H1 (cell line): ENCODE results near the gene PDIA5. TPM values are rescaled to one million over a fixed set of nuclear protein-coding genes. Genes with fewer than 3 reads are reported as not detected.

ENCODE experiments used
- CTCF ChIA-PET: fragments of 300-600 bp; sonication (Branson Sonifier 250); formaldehyde crosslinking; loops from one replicate; lab custom pipeline; 2021; ENCODE audit not compliant: partially characterized antibody; lab: Charles Lee
- POLR2A ChIA-PET: fragments of 300-600 bp; sonication (Branson Sonifier 250); formaldehyde crosslinking; loops from one replicate; lab custom pipeline; 2021; ENCODE audit warnings: inconsistent platforms; ENCODE audit not compliant: partially characterized antibody; lab: Charles Lee
- DNase-seq, 2 experiments: peaks; one replicate each; pipeline versions ENCODE4 v3.0.0 to v3.0.0-alpha.2; 2010 to 2022; ENCODE audit warnings: low spot score in 2 of 2, low read depth in 1 of 2, mixed read lengths in 1 of 2
- FAIRE-seq: peaks from 2 replicates; lab custom pipeline; 2011; peaks lifted over from hg19 to GRCh38; lab: Jason Lieb, UNC
- H2AFZ ChIP-seq: 2 replicates; pipeline ENCODE4 v1.8.1; 2012; ENCODE audit warnings: low read length, inconsistent platforms
- H2AK5ac ChIP-seq: 2 replicates; pipeline ENCODE4 v1.6.1; 2013; ENCODE audit warnings: low read depth, low read length
- H2BK120ac ChIP-seq: replicated peaks from 2 replicates; pipeline ENCODE3; 2013; ENCODE audit warnings: low read depth, low read length, inconsistent platforms
- H2BK12ac ChIP-seq: 2 replicates; pipeline ENCODE4 v1.6.1; 2013; ENCODE audit warnings: low read depth, low read length
- H2BK15ac ChIP-seq: 2 replicates; pipeline ENCODE4 v1.6.1; 2013; ENCODE audit warnings: low read length
- H2BK20ac ChIP-seq: 2 replicates; pipeline ENCODE4 v1.6.1; 2013; ENCODE audit warnings: low read length
- H2BK5ac ChIP-seq: 2 replicates; pipeline ENCODE4 v1.6.1; 2013; ENCODE audit warnings: low read depth, low read length
- H3K14ac ChIP-seq: 2 replicates; pipeline ENCODE4 v1.6.1; 2013; ENCODE audit warnings: inconsistent platforms; ENCODE audit not compliant: insufficient read length
- H3K18ac ChIP-seq: 2 replicates; pipeline ENCODE4 v1.6.1; 2013; ENCODE audit warnings: low read length; ENCODE audit errors: extremely low read depth
- H3K23ac ChIP-seq: 2 replicates; pipeline ENCODE4 v1.6.1; 2013; ENCODE audit warnings: inconsistent platforms; ENCODE audit not compliant: insufficient read length
- H3K23me2 ChIP-seq: 2 replicates; pipeline ENCODE4 v1.6.1; 2013; ENCODE audit warnings: low read depth, low read length
- H3K27ac ChIP-seq: 2 replicates; pipeline ENCODE4 v1.6.1; 2011; ENCODE audit warnings: low read depth, low read length, inconsistent platforms
- H3K27me3 ChIP-seq, 4 experiments: replicated peaks in 1 of 4; 1 replicate in 1 of 4; 2 replicates in 3 of 4; pipeline versions ENCODE4 v1.6.1 to v1.8.1; 2011 to 2013; ENCODE audit warnings: low read length in 3 of 4, mild to moderate bottlenecking in 3 of 4, inconsistent platforms in 2 of 4, mixed read lengths in 2 of 4, moderate library complexity in 1 of 4; ENCODE audit not compliant: control insufficient read depth in 3 of 4, insufficient read depth in 3 of 4; ENCODE audit errors: extremely low read depth in 1 of 4
- H3K36me3 ChIP-seq, 4 experiments: 2 replicates each; pipeline versions ENCODE4 v1.6.1 to v1.8.1; 2011 to 2013; ENCODE audit warnings: mild to moderate bottlenecking in 4 of 4, low read length in 3 of 4, moderate library complexity in 2 of 4, control low read depth in 1 of 4, inconsistent platforms in 1 of 4; ENCODE audit not compliant: insufficient read depth in 4 of 4, control insufficient read depth in 2 of 4
- H3K4ac ChIP-seq: replicated peaks from 2 replicates; pipeline ENCODE3; 2013; ENCODE audit warnings: low read length, low read depth, mixed read lengths, inconsistent platforms; ENCODE audit not compliant: insufficient read length
- H3K4me1 ChIP-seq, 4 experiments: replicated peaks in 1 of 4; 1 replicate in 1 of 4; 2 replicates in 3 of 4; pipeline versions ENCODE4 v1.6.1 to v1.8.1; 2011 to 2013; ENCODE audit warnings: low read length in 3 of 4, inconsistent platforms in 2 of 4, mixed read lengths in 1 of 4; ENCODE audit not compliant: insufficient read depth in 4 of 4, control insufficient read depth in 3 of 4
- H3K4me2 ChIP-seq, 2 experiments: 2 replicates each; pipeline versions ENCODE4 v1.6.1 to v1.8.1; 2011 to 2013; ENCODE audit warnings: low read depth in 2 of 2, low read length in 2 of 2, control low read depth in 1 of 2, inconsistent platforms in 1 of 2, mild to moderate bottlenecking in 1 of 2; ENCODE audit not compliant: insufficient read depth in 1 of 2
- H3K4me3 ChIP-seq, 4 experiments: fragments of 200-600, 300-600 bp in 1 of 4; sonication (generic), shearing (Covaris generic), sonication (Bioruptor Twin) in 1 of 4; 2 replicates each; pipeline versions ENCODE4 v1.5.1 to v1.8.1; 2011 to 2016; ENCODE audit warnings: low read length in 4 of 4, low read depth in 3 of 4, control low read depth in 2 of 4, inconsistent platforms in 2 of 4, mild to moderate bottlenecking in 2 of 4, mixed read lengths in 1 of 4, moderate library complexity in 1 of 4; ENCODE audit not compliant: insufficient read depth in 2 of 4; ENCODE audit errors: extremely low read depth in 1 of 4
- H3K56ac ChIP-seq: replicated peaks from 2 replicates; pipeline ENCODE3; 2013; ENCODE audit warnings: low read depth, mild to moderate bottlenecking, mixed read lengths, low read length, inconsistent platforms; ENCODE audit not compliant: insufficient read length
- H3K79me1 ChIP-seq: 2 replicates; pipeline ENCODE4 v1.6.1; 2013; ENCODE audit warnings: low read depth, low read length, control low read depth
- H3K79me2 ChIP-seq, 2 experiments: 2 replicates each; pipeline versions ENCODE4 v1.6.1 to v1.8.1; 2012 to 2013; ENCODE audit warnings: low read length in 2 of 2, mild to moderate bottlenecking in 2 of 2, inconsistent platforms in 1 of 2; ENCODE audit not compliant: insufficient read depth in 2 of 2, control insufficient read depth in 1 of 2
- H3K9ac ChIP-seq, 4 experiments: replicated peaks in 1 of 4; 1 replicate in 1 of 4; 2 replicates in 3 of 4; pipeline versions ENCODE4 v1.6.1 to v1.8.1; 2011 to 2013; ENCODE audit warnings: low read depth in 3 of 4, low read length in 3 of 4, control low read depth in 2 of 4, mild to moderate bottlenecking in 2 of 4, moderate library complexity in 2 of 4, inconsistent platforms in 1 of 4; ENCODE audit errors: extremely low read depth in 1 of 4
- H3K9me3 ChIP-seq, 2 experiments: 2 replicates each; pipeline versions ENCODE4 v1.6.1 to v1.8.1; 2012 to 2013; ENCODE audit warnings: mild to moderate bottlenecking in 2 of 2, moderate library complexity in 2 of 2, control low read depth in 1 of 2, inconsistent platforms in 1 of 2, low read depth in 1 of 2, low read length in 1 of 2, mixed read lengths in 1 of 2; ENCODE audit not compliant: insufficient read depth in 2 of 2
- H4K20me1 ChIP-seq, 2 experiments: replicated peaks in 1 of 2; 2 replicates each; pipeline versions ENCODE3 to v1.8.1; 2011 to 2013; ENCODE audit warnings: inconsistent platforms in 2 of 2, low read length in 2 of 2, mild to moderate bottlenecking in 1 of 2; ENCODE audit not compliant: insufficient read depth in 2 of 2, control insufficient read depth in 1 of 2
- H4K5ac ChIP-seq: 2 replicates; pipeline ENCODE4 v1.6.1; 2013; ENCODE audit warnings: low read length, low read depth, mixed read lengths, inconsistent platforms; ENCODE audit not compliant: insufficient read length
- H4K8ac ChIP-seq: 2 replicates; pipeline ENCODE4 v1.8.0; 2013; ENCODE audit warnings: mild to moderate bottlenecking, moderate library complexity, low read length, inconsistent platforms; ENCODE audit not compliant: insufficient read depth; ENCODE audit errors: extremely low read depth
- H4K91ac ChIP-seq: replicated peaks from 2 replicates; pipeline ENCODE3; 2013; ENCODE audit warnings: low read length, mixed read lengths, inconsistent platforms; ENCODE audit not compliant: insufficient read length
- NRF1 ChIP-seq: IDR thresholded peaks from 2 replicates; pipeline ENCODE4 v1.6.1; 2011; ENCODE audit warnings: mild to moderate bottlenecking, low read depth, low read length, improper control_type of control experiment
- ZNF274 ChIP-seq: IDR thresholded peaks from 2 replicates; pipeline ENCODE4 v1.7.0; 2012; ENCODE audit warnings: low read length, borderline replicate concordance; ENCODE audit errors: extremely low read depth
- WGBS, 2 experiments: shearing (Covaris generic) in 1 of 2; methylation state at CpG; one replicate each; pipeline versions ENCODE4 v1.1.6 to v1.1.7; 2013 to 2015; ENCODE audit warnings: low lambda C conversion rate in 2 of 2, mixed read lengths in 2 of 2, inconsistent platforms in 1 of 2, low coverage in 1 of 2, missing lambda C conversion rate in 1 of 2; ENCODE audit not compliant: insufficient replicate concordance in 2 of 2, insufficient coverage in 1 of 2, insufficient read length in 1 of 2; ENCODE audit errors: extremely low coverage in 1 of 2, missing lambda C conversion rate in 1 of 2; 5-methylcytosine and 5-hydroxymethylcytosine counted together
- polyA plus RNA-seq, 7 experiments: library from polyadenylated mRNA; depleted of rRNA in 3 of 7; stranded (reverse) in 5 of 7; unstranded in 2 of 7; fragments of >200 nt in 5 of 7; fragments of 200-250 nt in 2 of 7; gene quantifications; 1 replicate in 5 of 7; 2 replicates in 1 of 7; 4 replicates in 1 of 7; pipeline versions ENCODE4 v1.2.1 to v1.2.3, GENCODE V29; 2011 to 2013; ENCODE audit warnings: missing spikeins in 2 of 7, mixed read lengths in 2 of 7
- total RNA-seq: library from RNA; stranded (reverse); fragmentation: NEBNext Ultra II Directional; extraction: Animal tissue kit (Norgen Biotek cat#: 25700); gene quantifications from 2 replicates; pipeline ENCODE4 v1.2.1, GENCODE V29; 2021

The PDIA5 gene
- total and polyA plus RNA-seq, 2 of the 8 experiments (the other 6 are each of a cell fraction or from before 2014, with no cell fraction given): 18.2 to 32.8 TPM

DNA sequence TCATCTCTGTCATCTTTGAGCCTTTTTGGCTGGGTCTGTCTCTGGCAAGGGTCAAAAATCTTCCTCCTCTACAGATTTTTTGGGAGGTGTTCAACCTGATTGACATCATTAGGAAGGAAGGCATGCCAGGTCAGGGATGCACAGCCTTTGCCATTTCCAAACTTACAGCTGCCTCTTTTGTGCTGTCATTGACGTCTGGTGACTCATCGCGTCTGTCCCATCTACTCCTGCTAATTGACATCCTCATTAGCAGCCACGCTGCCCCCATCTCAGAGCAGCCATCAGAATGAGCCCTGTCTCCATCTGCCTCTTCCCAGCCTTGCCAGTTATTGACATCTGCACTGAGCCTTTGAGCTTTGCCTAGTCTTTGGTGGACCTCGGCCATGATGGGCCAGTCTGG, 53.0 kb downstream of the PDIA5 start:
- ChIA-PET POLR2A (no interaction called here), CTCF (interaction anchor here (0.7 to 4.8 kb wide), 18 partner anchors 9 to 210 kb away, joined by 3 to 27 read pairs (median 4); no protein-coding TSS in a partner anchor)
- H4K91ac ChIP-seq: no peak overlapping the region
- no peak overlapping the region for H2BK12ac ChIP-seq
- WGBS, 2 experiments: 95% methylated on average over 5 of the region's 5 CpGs; no CpG with 5 or more reads in 1 of the 2 experiments
- peaks cover 0 to 8% (median 2%) of the 10 kb centered on the region in 4 experiments; a peak in 6 of 7 replicates for H3K4me1 ChIP-seq
- no peaks in the 10 kb centered on the region for H3K23me2 ChIP-seq
- no peaks in the 10 kb centered on the region for H4K20me1 ChIP-seq
- H3K4me3 ChIP-seq: no peak overlapping the region
- peaks cover 3 to 14% (median 8%) of the 10 kb centered on the region in 4 experiments; a peak in 5 of 8 replicates for H3K36me3 ChIP-seq
- no peaks in the 10 kb centered on the region for H3K79me1 ChIP-seq
- no peaks in the 10 kb centered on the region for H3K27me3 ChIP-seq
- H4K8ac ChIP-seq: no peak overlapping the region
- H3K4ac ChIP-seq: no peak overlapping the region
- H3K18ac ChIP-seq: no peak overlapping the region
- H3K27ac ChIP-seq: no peak overlapping the region
- no peak for FAIRE-seq
- DNase-seq: no peak
- no peaks in the 10 kb centered on the region for H3K9me3 ChIP-seq
- TF ChIP-seq NRF1 (no peak), ZNF274 (no peak)
- H2BK5ac ChIP-seq: no peak overlapping the region
- no peak overlapping the region for H3K56ac ChIP-seq
- H2BK120ac ChIP-seq: no peak overlapping the region
- no peaks in the 10 kb centered on the region for H3K79me2 ChIP-seq
- H2AFZ ChIP-seq: no peak overlapping the region
- no peak overlapping the region for H2BK20ac ChIP-seq
- H3K9ac ChIP-seq: no peak overlapping the region
- no peak overlapping the region for H4K5ac ChIP-seq
- H3K4me2 ChIP-seq: no peak overlapping the region
- no peak overlapping the region for H3K14ac ChIP-seq
- H2BK15ac ChIP-seq: no peak overlapping the region
- H2AK5ac ChIP-seq: no peak overlapping the region
- no peak overlapping the region for H3K23ac ChIP-seq
